Erythroblast (primary cell): Measurements from ENCODE around the gene ADTRP.

Experiments used
- GATA1 ChIP-seq: IDR thresholded peaks from 2 replicates; pipeline ENCODE4 v1.6.1; 2011; ENCODE audit warnings: low read depth, mild to moderate bottlenecking, control low read depth, low read length, moderate library complexity
- POLR2A ChIP-seq: IDR thresholded peaks from 2 replicates; pipeline ENCODE4 v1.6.1; 2011; ENCODE audit warnings: mild to moderate bottlenecking, low read length

DNA sequence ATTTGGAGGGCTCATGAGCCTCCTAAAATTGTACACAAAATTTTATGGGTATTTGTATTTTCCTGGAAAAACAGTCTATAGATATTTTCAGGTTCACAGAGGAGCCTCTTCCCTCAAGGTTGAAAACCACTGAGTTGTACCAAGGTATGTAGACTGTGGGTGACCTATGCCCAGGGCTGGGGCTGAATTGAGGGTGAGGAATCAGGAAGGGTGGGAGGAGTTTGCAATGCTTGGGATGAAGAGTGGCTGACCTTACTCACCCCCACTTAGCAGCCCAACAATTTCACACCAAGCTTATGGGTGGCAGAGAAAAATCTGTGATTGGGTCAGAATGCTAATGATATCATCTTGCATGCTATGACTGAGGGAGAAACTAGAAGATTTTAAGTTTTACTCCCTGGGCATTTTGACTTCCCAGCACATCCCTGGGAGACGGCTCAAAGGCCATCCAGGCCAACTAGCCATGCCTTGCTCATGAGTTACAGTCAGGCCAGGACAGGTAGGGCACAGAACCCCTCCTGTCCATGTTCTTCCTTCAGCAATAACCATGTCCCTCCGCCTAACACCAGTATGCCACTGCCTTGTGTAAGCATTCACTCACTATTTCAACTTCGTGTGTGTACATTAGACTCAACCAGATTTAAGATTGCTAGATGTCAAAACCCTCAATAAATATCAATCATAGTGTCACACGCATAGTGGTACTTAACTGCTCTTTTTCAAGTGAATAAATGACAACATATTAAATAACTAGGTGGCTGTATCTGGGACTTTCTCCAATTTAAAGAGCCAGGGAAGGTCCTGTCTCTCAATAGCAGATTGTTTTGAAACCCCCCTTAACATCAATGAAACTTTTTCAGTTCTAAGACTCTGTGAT is 16.6 kb downstream of the ADTRP start:
- TF ChIP-seq POLR2A (no peak), GATA1 (no peak)
